Measurements from ENCODE around the gene CMYA5.

Gene CMYA5

DNA sequence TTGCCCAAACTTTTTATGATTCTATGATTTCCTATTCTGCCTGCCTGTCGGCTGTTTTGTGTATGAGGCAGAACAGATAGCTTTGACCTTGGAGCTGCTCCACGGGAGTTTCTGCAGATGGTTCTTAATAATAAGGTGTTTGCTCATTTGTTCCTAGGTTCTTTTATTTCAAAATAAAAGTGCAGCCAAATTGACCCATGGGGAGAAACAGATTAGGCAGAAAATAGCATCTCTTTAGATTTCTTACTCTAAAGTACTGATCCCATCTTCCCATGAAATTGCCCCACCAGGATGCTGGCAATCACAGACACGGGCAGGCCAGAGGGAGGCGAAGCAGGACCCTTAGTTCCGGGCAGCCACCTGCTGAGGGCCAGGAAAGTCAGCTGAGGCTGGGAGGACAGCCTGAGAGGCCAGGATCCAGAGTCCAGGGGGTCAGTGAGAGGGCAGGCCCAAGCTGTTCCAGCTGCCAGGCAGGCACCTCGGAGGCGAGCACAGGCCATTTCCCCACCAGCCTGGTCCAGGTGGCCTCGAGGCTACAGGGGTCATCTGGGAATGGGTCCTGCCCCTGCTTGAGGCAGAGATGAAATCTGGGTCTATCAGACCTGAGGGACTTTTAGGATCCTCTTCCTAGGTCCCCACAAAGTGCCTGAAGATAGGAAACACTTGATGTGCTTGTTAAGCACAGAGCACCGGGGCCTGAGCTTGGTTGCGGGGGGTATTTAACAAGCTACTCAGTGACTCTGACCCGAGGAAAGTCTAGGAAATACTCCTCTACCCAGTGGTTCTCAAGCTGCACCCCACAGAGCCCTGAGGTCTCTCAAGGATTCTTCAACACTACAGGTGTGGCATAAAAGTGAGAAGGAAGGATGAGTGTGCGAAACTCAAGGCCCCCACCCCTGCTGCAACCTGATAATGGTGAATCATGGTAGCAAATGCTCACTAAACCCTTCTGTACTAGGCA, 145.4 kb downstream of the CMYA5 start:
- no peak for DNase-seq (ENCODE audit: low read depth)

DNA sequence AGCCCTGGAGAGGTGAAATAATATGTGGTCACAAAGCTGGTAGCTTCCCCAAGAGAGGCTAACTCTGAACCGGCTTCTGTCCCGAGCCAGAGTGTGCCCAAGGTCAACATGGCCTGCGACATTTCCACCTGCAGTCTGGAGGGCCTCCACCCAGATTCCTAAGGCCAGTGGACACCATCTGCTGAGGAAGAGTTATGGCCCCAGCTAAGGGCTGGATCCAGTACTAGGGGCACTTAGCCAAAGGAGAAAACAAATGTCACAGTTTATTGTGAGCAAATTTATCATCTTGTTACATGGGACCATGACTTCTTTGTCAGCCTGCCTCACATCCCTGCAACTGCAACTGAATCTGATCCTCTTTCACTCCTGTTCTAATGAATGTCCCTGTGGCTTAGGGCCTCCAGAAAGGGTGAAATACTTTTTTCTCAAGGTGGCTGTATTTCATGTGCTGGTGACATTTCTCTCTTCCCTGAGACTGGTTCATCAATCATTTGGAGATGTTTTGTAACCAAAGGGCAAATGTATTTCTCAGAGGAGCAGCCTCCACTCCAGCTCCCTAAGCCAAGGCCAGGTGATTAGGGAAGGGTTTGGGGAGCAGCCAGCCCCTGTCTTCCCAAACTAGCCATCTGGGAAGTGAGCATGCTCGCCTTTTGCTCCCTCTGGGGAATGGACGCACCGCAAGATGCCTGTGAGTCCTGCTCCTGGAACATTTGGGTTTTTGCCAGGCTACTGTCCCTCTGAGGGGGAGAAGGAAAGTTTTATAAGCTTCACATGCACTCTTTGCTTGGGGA, 148.3 kb downstream of the CMYA5 start:
- no peak for DNase-seq (ENCODE audit: low read depth)

DNA sequence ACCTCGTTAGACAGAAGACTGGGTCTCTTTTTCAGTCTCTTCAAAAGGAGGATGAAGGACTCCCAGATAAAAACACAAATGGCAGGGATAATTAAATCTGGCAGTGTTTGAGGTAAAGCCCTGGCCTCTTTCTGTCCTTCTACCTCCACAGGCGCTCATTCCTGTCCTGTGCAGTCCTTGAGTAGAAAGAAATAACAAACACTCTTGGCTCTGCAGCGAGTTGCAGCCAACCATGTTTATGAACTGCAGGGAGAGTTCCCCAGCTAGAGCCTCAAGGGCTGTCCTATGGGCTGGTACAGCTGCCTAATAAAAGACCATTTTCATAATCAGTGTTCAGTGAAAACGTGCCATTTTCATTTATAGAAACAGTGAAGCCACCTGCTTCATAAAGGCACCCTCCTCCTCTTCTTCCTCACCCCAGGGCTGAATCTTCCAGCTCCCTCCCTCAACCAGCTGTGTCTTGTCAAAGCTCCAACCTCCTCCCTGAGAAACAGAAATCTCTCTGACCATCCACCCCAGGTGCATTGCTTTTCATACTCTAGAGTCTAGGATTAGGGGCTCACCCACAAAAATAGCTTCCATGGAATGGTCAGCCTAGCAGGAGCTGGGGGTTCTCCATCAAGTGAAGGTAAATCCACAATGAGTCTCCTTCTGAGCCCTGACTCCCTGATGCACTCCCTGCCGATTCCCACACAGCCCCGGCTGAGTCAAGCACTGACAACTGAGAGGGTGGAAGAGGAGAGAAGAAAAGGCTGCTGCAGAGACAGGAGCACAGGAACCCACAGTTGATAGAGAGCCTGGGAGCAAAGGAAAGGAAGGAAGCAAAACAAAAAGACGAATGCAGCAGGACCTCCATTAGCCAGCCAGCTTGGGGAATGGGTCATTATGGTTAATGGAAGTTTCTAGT, 150.7 kb downstream of the CMYA5 start:
- no peak for DNase-seq (ENCODE audit: low read depth)

DNA sequence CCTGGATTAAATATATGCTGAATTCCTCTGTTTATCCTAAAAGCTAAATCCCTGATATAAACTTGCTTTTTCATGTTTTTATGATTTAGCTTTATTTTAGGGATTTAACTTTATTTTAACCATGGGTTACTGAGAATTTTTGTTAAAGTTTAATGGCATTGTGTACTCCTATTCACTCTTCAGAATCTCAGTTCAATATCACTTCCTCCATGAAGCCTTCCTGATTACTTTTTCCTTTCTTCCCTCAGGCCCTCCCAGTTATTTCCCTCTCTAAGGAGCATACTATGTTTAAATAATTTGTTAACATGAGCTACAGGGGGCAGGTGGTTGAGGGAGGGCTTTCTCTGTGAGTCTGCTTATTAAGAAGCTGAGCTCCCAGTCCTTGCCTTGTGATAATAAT, 151.5 kb downstream of the CMYA5 start:
- DNase-seq (ENCODE audit: low read depth) = no peak

- DNase-seq (ENCODE audit: low read depth) = no peak
Observed at GRCh38 chr5:79842006-79842881, 152.6 kb downstream of the CMYA5 start.

DNA sequence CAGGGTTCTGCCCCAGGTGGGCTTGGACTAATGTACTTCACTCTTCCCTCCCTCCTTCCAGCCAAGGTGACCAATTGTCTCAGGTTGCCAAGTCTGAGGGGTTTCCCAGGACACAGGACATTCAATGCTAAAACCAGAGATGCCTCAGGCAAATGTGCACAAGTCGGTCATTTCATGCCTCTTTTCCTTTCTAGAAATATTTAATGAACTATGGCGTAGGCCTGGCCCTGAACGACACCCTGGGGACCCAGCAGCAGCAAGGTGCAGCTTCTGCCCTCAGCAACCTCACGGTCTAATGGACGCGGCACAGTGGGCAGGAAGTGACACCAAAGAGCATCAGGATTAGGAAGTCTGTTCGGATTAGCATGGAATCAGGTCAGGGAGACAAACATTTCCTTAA, 153.4 kb downstream of the CMYA5 start:
- no peak for DNase-seq (ENCODE audit: low read depth)

DNA sequence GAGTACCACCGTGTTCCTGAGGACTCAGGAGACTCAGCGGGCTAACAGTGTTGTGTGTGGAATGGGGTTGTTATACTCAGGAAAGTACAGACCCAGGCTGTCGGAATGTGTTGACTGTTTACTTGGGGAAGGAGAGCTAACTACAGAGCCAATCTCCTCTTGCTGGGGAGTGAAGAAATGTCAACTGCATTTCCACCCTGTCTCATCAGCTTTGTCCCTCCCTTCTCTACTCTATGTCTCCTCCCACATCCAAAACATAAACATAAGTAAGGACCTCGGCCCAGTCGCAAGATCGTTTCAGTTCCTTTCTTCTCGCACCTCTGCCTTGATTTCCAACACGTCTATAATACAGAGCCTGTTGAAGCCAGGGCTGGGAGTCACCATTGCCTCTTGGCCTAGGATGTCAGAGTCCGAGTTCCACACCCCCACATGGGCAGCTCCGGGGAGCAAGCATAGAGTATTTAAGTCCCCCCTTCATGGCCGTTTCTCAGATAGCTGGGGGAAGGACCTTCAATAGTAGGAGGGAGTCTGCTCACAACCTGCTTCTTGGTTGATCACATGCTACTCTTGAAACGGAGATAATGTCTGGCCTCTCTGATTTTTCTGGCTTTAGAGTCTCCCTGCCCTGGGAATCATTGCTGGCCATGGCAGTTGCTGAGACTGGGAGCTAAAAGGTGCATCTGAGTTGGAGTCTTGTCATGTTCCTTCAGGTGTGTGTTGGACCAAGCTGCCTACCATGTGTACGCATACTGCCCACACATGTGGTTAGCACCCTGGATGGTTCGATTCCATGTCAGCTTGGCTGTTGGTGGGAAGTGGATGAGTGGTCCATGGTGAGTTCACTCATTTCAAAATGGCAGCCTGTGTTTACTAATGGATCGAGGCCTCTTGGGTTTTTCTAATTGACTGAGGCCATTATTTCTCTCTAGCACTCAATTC, 154.1 kb downstream of the CMYA5 start:
- DNase-seq (ENCODE audit: low read depth) = no peak

GRCh38 chr5:79844571-79844970, 154.9 kb downstream of the CMYA5 start:
- no peak for DNase-seq (ENCODE audit: low read depth)

- DNase-seq (ENCODE audit: low read depth) = peak; percentile 89
Observed at GRCh38 chr5:79845448-79846197, 156.0 kb downstream of the CMYA5 start.

GRCh38 chr5:79846198-79846521, 156.5 kb downstream of the CMYA5 start:
- DNase-seq (ENCODE audit: low read depth) = no peak

DNA sequence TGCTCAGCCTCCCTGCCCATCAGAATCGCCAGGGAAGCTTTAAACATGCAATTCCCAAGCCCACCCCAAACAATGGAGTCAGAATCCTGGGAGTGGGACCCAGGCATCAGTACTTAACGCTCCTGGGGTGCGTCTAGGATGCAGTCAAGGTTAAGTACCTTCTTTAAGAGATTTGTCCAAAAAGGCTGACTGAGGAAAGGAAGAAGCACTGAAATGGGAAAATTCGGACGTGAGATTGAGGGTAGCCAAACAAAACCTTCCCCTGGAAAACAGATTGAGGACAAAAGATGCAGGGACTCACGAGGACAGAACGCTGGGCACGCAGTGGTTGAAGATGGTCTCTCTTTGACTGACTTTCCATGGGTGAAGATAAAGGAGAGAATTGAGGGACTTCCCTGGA, 157.9 kb downstream of the CMYA5 start:
- DNase-seq (ENCODE audit: low read depth) = no peak

GRCh38 chr5:79849061-79849460, 159.4 kb downstream of the CMYA5 start:
- DNase-seq (ENCODE audit: low read depth) = no peak
